ENCODE data around the gene CTTN.

DNA sequence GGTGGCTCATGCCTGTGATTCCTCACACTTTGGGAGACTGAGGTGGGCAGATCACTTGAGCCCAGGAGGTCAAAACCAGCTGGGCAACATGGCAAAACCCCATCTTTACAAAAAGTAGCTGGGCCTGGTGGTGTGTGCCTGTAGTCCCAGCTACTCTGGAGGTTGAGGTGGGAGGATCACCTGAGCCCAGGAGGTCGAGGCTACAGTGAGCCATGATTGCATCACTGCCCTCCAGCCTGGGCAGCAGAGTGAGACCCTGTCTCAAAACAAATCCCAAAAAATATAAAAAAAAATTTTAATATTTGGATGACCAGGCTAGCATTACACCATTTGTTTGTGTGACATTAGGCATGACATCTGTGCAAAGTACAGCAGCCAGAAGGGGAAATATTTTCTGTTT is 49.7 kb upstream of the CTTN start:
- TF ChIP-seq, protein P1, sequence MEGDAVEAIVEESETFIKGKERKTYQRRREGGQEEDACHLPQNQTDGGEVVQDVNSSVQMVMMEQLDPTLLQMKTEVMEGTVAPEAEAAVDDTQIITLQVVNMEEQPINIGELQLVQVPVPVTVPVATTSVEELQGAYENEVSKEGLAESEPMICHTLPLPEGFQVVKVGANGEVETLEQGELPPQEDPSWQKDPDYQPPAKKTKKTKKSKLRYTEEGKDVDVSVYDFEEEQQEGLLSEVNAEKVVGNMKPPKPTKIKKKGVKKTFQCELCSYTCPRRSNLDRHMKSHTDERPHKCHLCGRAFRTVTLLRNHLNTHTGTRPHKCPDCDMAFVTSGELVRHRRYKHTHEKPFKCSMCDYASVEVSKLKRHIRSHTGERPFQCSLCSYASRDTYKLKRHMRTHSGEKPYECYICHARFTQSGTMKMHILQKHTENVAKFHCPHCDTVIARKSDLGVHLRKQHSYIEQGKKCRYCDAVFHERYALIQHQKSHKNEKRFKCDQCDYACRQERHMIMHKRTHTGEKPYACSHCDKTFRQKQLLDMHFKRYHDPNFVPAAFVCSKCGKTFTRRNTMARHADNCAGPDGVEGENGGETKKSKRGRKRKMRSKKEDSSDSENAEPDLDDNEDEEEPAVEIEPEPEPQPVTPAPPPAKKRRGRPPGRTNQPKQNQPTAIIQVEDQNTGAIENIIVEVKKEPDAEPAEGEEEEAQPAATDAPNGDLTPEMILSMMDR (IDR thresholded peaks at IDR 0.05), result no peak
- TF ChIP-seq POLR2A (IDR thresholded peaks at IDR 0.05), result no peak

All from tibial nerve (tissue), 3 donors.